ENCODE measurements around the gene ACOT2.
"Not testable (repeated sequence)": the region's sequence is repeated elsewhere in the genome, so short reads cannot be mapped to it uniquely, and the experiment has no call there.

Gene ACOT2

DNA sequence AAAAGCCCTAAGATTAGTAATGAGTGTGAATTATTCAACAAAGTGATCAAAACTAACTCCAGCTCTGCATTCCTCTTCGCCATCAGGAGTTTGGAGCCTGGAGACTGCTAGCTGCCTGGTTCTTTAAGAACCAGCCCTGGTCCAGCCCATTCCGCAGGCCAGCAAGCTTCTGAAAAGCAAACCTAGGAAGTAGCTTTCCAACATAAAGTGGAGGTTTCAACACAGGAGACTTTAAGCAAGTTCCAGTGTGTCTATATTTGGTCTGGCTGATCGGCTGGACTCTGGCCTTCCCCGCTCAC is 178 bp upstream of the ACOT2 start:
- not testable (repeated sequence) for DNase-seq

DNA sequence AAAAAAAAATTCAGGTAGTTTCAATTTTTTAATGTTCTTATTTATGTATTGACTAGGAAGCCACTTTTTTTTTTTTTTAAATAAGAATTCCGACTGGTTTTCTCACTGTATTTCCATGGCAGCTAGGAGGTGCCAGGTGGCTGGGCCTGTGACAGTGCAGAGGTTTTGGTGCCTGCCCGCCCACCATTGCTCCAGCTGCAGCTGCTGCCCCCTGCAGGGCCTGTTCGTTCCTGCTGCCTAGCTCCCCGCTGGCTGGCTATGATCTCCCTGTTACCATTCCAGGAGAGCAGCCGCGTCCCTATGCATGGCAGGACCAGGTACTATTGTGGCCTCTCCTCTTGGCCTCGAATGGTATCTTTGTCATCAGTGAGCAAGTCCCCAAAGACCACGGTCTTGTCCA is 1.9 kb downstream of the ACOT2 start:
- peak; percentile 17 for DNase-seq

DNA sequence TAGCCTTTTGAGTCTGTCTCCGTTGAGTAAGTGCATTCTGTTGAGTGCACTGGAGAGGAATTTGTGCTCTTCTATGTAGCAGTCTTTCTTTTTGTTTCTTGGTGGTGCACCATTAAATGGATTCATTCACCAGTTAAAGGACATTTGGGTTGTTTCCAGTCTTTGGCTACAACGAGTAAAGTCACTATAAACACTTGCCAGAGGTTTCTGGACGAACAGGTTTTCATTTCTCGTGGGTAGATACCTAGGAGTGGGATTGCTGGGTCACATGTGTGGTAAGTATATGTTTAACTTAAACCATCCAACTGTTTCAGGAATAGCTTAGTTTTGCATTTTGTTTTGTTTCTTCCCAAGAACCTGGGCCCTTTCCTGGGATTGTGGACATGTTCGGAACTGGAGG is 4.0 kb downstream of the ACOT2 start:
- DNase-seq: not testable (repeated sequence)

DNA sequence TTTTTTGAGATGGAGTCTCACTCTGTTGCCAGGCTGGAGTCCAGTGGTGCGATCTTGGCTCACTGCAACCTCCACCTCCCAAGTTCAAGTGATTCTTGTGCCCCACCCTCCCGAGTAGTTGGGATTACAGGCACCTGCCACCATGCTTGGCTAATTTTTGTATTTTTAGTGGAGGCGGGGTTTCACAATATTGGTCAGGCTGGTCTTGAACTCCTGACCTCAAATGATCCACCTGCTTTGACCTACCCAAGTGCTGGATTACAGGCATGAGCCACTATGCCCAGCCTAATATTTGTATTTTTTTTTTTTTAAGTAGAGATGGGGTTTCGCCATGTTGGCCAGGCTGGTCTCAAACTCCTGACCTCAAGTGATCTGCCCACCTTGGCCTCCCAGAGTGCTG is 4.7 kb downstream of the ACOT2 start:
- DNase-seq: not testable (repeated sequence)

DNA sequence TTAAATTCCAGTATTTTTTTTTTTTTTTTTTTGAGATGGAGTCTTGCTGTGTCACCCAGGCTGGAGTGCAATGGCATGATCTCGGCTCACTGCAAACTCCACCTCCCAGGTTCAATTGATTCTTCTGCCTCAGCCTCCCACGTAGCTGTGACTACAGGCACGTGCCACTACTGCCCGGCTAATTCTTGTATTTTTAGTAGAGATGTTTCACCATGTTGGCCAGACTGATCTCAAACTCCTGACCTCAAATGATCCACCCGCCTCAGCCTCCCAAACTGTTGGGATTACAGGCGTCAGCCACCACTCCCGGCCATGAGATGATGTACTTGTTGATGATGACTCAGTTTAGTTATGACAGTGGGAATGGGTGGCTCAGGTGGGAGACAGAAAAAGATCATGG is 5.2 kb downstream of the ACOT2 start:
- DNase-seq: not testable (repeated sequence)

DNA sequence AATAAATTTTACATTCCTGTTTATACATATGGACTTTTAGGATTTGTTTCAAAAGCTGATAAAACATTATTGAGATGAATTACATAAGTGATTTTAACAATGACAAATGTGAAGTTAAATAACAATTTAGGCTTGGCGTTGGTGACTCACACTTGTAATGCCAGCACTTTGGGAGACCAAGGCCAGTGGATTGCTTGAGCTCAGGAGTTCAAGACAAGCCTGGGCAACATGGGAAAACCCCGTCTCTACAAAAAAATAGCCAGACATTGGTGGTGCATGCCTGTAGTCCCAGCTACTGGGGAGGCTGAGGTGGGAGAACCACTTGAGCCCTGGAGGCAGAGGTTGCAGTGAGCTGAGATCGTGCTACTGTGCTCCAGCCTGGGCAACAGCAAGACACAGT is 7.4 kb downstream of the ACOT2 start:
- DNase-seq: no peak

DNA sequence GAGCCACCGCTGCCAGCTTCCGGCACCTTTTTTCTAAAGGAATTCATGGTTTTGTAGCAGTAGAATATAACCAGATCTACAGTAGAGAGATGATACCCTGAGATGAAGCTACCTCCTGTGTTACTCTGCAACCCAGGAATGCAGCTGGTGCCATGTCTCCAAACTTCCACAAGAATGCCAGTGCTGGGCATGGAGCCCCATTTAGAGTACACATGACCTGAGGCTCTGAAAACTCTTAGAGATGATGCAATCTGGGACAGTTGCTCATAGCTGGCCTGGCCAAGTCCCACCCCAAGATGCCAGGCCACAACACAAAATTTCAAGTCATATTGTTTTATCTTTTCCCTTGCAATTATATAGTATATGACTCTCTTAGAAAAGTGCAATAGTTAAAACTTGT is 8.2 kb downstream of the ACOT2 start:
- DNase-seq: not testable (repeated sequence)

DNA sequence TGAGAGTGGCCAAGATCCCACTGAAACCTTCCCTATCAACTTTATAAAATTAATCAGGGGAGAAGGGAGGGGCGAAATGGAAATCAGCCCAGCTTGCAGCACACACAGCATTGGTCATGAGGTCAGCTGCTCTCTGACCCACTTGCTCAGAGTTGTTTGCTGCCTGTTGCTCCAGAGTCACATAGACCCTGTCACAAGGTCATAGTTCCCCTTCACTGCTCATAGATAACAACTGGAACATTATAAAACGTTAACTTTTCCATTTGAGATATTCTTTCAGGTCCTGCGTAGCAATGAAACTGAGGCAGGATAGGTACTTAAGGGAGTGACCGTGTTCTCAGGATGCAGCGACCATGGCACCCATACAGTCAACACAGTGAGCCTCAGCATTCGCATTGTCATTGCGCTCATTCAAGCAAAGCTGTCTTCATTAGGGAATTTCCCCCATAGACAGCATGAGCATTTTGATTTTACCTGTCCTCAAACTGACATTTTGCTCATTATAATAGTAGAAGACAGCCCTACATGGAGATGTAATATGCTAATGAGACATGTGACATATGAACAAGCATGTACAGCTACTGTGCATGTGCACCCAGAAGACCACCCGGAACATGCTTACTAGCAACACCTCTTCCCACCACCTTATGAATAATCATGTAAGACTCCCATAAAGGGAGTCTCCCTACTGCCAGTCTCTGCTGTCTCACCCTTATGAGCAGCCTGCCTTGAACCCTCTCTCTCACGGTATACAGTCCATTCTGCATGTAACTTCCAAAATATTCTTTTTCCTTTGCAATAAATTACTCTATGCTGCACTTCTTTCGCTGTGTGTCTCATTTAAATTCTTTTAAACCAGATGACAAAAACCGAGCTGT is 13.3 kb downstream of the ACOT2 start:
- not testable (repeated sequence) for DNase-seq

DNA sequence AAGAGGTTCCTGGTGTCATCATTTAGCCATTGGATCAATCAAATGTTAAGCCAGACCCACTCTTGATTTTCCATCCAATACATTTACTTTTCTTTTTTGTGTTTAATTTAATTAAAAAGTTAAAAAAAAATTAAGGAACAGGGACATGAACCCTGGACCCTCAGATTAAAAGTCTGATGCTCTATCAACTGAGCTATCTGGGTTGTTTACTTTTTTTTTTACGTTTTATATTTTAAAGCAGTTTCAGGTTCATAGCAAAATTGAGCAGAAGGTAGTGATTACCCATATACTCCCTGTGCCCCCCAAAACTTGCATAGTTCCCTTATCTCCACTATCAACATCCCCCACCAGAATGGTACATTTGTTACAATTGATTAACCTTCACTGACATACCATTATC is 19.7 kb downstream of the ACOT2 start:
- DNase-seq: no peak

DNA sequence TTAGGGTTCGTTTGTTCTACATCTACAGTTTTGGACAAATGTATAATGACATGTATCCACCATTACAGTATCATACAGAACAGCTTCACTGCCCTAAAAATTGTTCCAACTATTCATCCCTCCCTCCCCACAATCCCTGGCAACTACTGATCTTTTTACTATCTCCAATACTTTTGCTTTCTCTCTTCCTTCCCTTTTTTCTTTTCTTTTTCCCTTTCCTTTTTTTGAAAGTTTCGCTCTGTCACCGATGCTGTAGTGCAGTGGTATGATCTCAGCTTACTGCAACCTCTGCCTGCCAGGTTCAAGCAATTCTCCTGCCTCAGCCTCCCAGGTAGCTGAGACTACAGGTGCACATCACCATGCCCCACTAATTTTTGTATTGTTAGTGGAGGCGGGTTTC is 20.1 kb downstream of the ACOT2 start:
- no peak for DNase-seq

DNA sequence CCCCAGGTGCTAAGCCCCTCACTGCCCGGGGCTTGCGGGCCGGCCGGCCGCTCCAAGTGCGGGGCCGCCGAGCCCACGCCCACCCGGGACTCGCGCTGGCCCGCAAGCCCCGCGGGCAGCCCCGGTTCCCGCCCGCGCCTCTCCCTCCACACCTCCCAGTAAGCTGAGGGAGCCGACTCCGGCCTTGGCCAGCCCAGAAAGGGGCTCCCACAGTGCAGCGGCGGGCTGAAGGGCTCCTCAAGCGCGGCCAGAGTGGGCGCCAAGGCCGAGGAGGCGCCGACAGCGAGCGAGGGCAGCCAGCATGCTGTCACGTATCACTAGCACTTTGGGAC is 21.6 kb downstream of the ACOT2 start:
- not testable (repeated sequence) for DNase-seq

DNA sequence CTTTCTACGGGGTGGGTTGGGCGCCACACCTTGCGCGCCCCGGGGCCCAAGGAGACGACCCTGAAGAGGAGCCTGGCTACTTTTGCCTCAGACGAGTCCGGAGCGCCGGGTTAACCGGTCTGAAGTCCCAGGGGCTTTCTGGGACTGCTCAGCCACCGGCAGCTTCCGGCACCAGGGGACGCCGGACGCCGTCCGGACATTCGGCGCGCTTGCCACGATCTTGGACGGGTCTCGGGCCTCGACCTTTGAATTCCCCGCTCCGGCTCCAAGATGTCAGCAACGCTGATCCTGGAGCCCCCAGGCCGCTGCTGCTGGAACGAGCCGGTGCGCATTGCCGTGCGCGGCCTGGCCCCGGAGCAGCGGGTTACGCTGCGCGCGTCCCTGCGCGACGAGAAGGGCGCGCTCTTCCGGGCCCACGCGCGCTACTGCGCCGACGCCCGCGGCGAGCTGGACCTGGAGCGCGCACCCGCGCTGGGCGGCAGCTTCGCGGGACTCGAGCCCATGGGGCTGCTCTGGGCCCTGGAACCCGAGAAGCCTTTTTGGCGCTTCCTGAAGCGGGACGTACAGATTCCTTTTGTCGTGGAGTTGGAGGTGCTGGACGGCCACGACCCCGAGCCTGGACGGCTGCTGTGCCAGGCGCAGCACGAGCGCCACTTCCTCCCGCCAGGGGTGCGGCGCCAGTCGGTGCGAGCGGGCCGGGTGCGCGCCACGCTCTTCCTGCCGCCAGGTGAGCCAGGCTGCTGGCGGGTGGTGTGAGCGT is 22.9 kb downstream of the ACOT2 start, which contains the start of gene ACOT4:
Gene ACOT4, plus strand, starts transcription at position 184 of the 760 bp plus-strand sequence. Its CDS starts 87 bp downstream, at position 271.
- no peak for DNase-seq

DNA sequence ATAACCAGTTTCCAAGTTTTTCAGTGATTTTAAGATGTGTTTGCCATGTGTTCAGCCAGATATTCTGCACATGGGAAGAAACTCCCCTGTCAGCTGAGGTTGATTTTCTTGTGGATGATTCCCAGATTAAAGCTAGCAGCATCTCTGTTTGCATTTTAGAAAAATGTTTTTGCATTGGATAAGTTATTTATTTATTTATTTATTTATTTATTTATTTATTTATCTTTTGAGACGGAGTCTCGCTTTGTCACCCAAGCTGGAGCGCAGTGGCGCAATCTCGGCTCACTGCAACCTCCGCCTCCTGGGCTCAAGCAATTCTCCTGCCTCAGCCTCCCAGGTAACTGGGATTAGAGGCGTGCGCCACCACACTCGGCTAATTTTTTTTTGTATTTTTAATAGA is 25.5 kb downstream of the ACOT2 start:
- no peak for DNase-seq

DNA sequence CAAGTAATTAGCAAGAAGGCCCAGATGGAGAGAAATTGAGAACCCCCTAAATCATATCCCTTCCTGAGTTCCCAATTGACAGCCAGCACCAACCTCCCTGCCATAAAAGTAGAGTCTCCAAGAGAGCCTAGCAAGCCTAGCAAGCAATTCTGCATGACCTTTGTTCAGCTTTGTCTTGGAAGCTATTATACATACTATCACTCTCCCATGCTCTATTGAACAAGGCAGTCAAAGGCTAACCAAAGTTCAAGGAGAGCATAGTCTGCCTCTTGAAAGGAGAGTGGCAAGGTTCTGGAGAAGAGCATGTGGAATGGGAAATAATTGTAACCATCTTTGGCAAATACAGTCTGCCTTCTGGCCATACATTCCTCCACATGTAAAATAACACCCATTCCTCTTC is 30.5 kb downstream of the ACOT2 start:
- DNase-seq: no peak

DNA sequence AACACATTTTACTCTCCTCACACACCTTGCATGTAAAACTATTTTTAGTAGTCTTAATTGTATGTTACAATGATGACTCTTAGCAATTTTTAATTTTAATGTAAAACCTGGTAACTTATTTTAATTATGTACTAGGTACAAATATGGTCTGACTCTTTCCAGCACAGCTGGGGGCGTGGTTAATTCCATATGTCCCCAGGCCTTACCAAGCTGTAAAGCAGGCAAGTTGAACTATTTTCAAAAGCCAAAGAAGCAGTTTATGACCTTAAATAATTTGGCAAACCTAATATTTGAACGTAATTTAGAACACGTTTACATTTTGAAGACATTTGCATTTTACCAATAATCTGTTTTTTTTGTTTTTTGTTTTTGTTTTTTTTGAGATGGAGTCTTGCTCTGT is 34.0 kb downstream of the ACOT2 start:
- DNase-seq: no peak

DNA sequence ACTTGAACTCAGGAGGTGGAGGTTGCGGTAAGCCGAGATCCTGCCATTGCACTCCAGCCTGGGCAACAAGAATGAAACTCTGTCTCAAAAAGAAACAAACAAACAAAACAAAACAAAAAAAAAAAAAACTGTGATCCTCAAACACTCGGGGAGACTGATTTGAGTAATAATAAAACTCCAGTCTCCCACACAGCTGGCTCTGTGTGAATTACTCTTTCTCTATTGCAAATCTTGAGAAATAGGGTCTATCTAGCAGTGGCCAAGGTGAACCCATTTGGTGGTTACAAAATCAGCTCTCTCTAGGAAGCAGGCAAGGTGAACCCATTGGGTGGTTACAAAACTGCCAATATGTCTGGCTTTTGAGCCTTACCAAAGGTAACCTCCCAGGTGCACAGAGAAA is 37.3 kb downstream of the ACOT2 start:
- no peak for DNase-seq

DNA sequence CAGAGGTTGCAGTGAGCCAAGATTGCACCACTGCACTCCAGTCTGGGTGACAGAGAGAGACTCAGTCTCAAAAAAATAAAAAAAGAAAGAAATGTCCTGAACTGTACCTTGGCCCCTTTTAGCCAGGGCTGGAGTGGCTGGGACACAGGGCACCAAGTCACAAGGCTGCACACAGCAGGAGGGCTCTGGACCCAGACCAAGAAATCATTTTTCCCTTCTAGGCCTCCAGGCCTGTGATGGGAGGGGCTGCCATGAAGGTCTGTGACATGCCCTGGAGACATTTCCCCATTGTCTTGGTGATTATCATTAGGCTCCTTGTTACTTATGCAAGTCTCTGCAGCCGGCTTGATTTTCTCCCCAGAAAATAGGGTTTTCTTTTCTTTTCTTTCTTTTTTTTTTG is 38.2 kb downstream of the ACOT2 start:
- no peak for DNase-seq

DNA sequence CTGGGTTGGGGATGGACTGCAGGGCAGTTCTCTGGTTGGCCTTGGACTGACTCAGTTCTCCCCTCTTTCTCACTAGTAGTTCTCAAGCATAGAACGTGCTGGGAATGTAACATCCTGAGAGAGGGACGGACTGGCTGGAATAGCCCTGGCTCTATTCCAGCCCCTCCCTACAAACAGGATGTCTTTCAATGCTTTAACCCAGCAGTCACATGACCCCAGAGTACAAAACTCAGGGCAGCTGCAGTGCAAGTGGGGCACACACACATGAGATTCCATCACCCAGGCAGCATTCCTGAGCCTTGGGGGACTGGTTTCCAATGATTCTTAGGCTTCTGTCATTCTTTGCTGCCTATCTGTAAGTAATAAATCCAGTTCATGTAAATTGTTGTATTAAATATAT is 41.7 kb downstream of the ACOT2 start:
- peak; percentile 27 for DNase-seq

DNA sequence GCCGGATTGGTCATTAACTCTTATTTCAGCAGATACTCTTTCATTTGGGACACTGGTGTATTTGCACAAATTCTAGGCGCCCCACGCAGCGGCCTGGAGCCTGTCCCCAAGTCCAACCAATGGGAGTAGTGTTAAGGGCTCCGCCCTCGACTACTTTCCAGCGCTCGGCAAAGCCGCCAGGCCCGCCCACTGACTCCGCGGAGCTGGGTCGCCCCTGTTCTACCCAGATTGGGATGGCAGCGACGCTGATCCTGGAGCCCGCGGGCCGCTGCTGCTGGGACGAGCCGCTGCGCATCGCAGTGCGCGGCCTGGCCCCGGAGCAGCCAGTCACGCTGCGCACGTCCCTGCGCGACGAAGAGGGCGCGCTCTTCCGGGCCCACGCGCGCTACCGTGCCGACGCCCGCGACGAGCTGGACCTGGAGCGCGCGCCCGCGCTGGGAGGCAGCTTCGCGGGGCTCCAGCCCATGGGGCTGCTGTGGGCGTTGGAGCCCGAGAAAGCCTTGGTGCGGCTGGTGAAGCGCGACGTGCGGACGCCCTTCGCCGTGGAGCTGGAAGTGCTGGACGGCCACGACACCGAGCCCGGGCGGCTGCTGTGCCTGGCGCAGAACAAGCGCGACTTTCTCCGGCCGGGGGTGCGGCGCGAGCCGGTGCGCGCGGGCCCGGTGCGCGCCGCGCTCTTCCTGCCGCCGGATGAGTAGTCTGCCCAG is 43.5 kb downstream of the ACOT2 start, which contains the start of gene ACOT6:
Gene ACOT6, plus strand, starts transcription at position 179 of the 707 bp plus-strand sequence. Its CDS starts 55 bp downstream, at position 234.
- DNase-seq: peak; percentile 66

DNA sequence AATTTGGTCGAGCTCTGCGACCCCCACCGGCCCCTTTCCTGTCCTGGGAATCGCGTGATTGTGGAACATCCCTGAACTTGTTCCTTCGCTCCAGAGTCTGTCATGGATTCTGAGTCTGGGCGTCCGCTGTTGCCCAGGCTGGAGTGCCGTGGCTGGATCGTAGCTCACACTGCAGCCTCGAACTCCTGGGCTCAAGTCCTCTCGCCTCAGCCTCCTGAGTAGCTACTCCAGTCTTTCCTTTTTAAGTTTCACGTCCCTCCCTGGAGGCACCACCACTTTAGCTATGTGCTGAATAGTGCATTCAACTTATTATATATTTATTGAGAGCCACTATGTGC is 44.0 kb downstream of the ACOT2 start:
- no peak for DNase-seq

DNA sequence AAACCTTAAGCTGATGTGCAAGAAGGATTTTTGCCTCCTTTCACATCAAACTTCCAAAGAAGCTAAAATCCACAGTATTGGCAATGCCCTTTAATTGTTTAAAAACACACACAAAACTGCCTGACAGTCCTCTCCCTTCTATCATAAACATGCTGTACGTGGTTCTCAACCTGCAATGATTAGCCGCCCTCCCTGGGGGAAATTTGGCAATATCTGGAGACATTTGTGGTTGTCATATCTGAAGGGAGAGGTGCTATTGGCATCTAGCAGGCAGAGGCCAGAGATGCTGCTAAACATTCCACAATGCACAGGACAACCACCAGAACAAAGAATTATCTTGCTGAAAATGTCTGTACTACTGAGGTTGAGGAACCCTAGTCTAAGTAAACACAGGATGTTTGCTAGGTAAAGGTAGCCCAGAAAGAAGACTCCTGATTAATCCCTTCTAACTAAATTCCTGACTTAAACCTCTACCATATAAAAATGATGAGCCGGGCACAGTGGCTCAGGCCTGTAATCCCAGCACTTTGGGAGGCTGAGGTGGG is 44.5 kb downstream of the ACOT2 start:
- no peak for DNase-seq

DNA sequence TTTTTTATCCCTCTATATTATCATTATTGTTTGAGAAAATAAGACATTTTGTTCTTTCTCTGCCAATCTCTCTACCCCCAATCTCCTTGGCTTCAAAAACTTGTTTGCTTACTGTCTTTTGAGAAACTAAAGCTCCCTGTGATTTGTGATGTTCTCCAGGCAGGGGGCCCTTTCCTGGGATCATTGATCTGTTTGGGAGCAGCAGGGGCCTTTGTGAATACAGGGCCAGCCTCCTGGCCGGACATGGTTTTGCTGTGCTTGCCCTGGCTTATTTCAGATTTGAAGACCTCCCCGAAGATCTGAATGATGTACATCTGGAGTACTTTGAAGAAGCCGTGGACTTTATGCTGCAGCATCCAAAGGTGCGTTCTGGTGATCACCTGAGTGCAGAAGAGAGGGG is 47.8 kb downstream of the ACOT2 start:
- DNase-seq: no peak

DNA sequence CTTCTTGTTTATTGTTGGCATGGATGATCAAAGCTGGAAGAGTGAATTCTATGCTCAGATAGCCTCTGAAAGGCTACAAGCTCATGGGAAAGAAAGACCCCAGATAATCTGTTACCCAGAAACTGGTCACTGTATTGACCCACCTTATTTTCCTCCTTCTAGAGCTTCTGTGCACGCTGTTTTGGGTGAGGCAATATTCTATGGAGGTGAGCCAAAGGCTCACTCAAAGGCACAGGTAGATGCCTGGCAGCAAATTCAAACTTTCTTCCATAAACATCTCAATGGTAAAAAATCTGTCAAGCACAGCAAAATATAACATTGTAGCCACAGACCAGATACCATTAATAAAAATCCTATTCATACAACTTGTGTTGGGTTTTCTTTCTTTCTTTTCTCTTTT is 50.5 kb downstream of the ACOT2 start:
- no peak for DNase-seq

DNA sequence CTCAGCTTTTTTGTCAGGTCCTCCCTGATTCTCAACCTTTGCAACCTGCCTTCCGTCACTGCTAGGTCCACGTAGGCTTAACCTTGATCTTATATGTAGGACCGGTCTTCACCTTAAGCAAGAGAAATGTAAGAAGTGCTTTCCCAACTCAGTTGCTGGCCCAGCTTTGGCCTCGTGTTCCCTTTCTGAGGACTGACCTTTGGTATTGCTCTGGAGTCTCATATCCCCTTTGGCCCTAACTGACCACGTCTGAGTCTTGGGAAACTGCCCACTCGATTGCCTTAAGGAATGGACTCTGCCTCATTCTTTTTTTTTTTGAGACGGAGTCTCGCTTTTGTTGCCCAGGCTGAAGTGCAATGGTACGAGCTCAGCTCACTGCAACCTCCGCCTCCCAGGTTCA is 51.3 kb downstream of the ACOT2 start:
- DNase-seq: no peak
